ENCODE measurements around the gene SSPN. TPM values are rescaled to one million over a fixed set of nuclear protein-coding genes. Genes with fewer than 3 reads are reported as not detected.

SSPN gene
- total RNA-seq, 1 experiment from 2014 or later: 0.21 TPM

GRCh38 chr12:26287671-26288381 lies 92.5 kb downstream of the SSPN start:
- intact Hi-C loops (cut with micrococcal nuclease): no loop called here
- Mint-ChIP-seq H3K27ac (ENCODE audit: low read depth, unreplicated experiment) (peak overlapping the region; percentile 87), H3K4me1 (ENCODE audit: insufficient read depth, unreplicated experiment) (peaks cover 13% of the 10 kb centered on the region), H3K27me3 (ENCODE audit: insufficient read depth, unreplicated experiment) (no peaks in the 10 kb centered on the region), H3K9me3 (ENCODE audit: unreplicated experiment) (no peaks in the 10 kb centered on the region), H3K4me3 (ENCODE audit: unreplicated experiment) (no peak overlapping the region), H3K36me3 (ENCODE audit: insufficient read depth, unreplicated experiment) (peaks cover 6% of the 10 kb centered on the region)
- peak; percentile 33 for DNase-seq (ENCODE audit: unreplicated experiment)
- BruUV-seq (replicated peaks): no TSS peak
- no peak for TF ChIP-seq CTCF (IDR thresholded peaks at IDR 0.05; ENCODE audit: unreplicated experiment)
- ChIA-PET POLR2A (interaction anchor here (0.7 to 2.8 kb wide), 7 partner anchors 11 to 164 kb away, joined by 3 to 16 read pairs (median 3); partner anchors contain the start of gene BHLHE41), CTCF (interaction anchor here (1.0 kb wide), 2 partner anchors 11 kb away, joined by 3 to 4 read pairs; no protein-coding TSS in a partner anchor)

GRCh38 chr12:26290565-26290964 lies 95.2 kb downstream of the SSPN start:
- no peak for DNase-seq (ENCODE audit: unreplicated experiment)

GRCh38 chr12:26292596-26292995 lies 97.2 kb downstream of the SSPN start:
- Mint-ChIP-seq H3K27me3 (ENCODE audit: insufficient read depth, unreplicated experiment) (no peaks in the 10 kb centered on the region), H3K4me3 (ENCODE audit: unreplicated experiment) (no peak overlapping the region), H3K27ac (ENCODE audit: low read depth, unreplicated experiment) (no peak overlapping the region), H3K9me3 (ENCODE audit: unreplicated experiment) (no peaks in the 10 kb centered on the region), H3K36me3 (ENCODE audit: insufficient read depth, unreplicated experiment) (no peaks in the 10 kb centered on the region), H3K4me1 (ENCODE audit: insufficient read depth, unreplicated experiment) (peaks cover 8% of the 10 kb centered on the region)
- no peak for TF ChIP-seq CTCF (IDR thresholded peaks at IDR 0.05; ENCODE audit: unreplicated experiment)
- POLR2A ChIA-PET: interaction anchor here (1.3 kb wide), 1 partner anchor 10 kb away, joined by 3 read pairs; no protein-coding TSS in a partner anchor
- intact Hi-C loops (cut with micrococcal nuclease): no loop called here
- CTCF ChIA-PET: interaction anchor here (1.6 kb wide), 1 partner anchor 15 kb away, joined by 4 read pairs; no protein-coding TSS in a partner anchor
- DNase-seq (ENCODE audit: unreplicated experiment): no peak
- BruUV-seq (replicated peaks): no TSS peak

More at GRCh38 chr12:26290565-26290964, 95.2 kb downstream of the SSPN start:
- H3K27ac Mint-ChIP-seq (ENCODE audit: low read depth, unreplicated experiment): no peak overlapping the region
- no peak overlapping the region for H3K4me3 Mint-ChIP-seq (ENCODE audit: unreplicated experiment)
- no peaks in the 10 kb centered on the region for H3K27me3 Mint-ChIP-seq (ENCODE audit: insufficient read depth, unreplicated experiment)
- TF ChIP-seq CTCF (IDR thresholded peaks at IDR 0.05; ENCODE audit: unreplicated experiment): no peak
- CTCF ChIA-PET: interaction anchor here (1.1 to 1.2 kb wide), 2 partner anchors 8 to 27 kb away, joined by 3 to 10 read pairs; no protein-coding TSS in a partner anchor
- H3K4me1 Mint-ChIP-seq (ENCODE audit: insufficient read depth, unreplicated experiment): peaks cover 13% of the 10 kb centered on the region
- no TSS peak for BruUV-seq (replicated peaks)
- no peaks in the 10 kb centered on the region for H3K9me3 Mint-ChIP-seq (ENCODE audit: unreplicated experiment)
- peaks cover 6% of the 10 kb centered on the region for H3K36me3 Mint-ChIP-seq (ENCODE audit: insufficient read depth, unreplicated experiment)
- POLR2A ChIA-PET: interaction anchor here (0.7 kb wide), 1 partner anchor 28 kb away, joined by 3 read pairs; no protein-coding TSS in a partner anchor
- intact Hi-C loops (cut with micrococcal nuclease): no loop called here

- Mint-ChIP-seq H3K9me3 (ENCODE audit: unreplicated experiment) (no peaks in the 10 kb centered on the region), H3K27ac (ENCODE audit: low read depth, unreplicated experiment) (no peak overlapping the region), H3K4me1 (ENCODE audit: insufficient read depth, unreplicated experiment) (no peaks in the 10 kb centered on the region), H3K36me3 (ENCODE audit: insufficient read depth, unreplicated experiment) (no peaks in the 10 kb centered on the region), H3K27me3 (ENCODE audit: insufficient read depth, unreplicated experiment) (no peaks in the 10 kb centered on the region), H3K4me3 (ENCODE audit: unreplicated experiment) (no peak overlapping the region)
- ChIA-PET CTCF (no interaction called here), POLR2A (interaction anchor here (0.6 to 1.3 kb wide), 2 partner anchors 11 to 158 kb away, joined by 3 read pairs; no protein-coding TSS in a partner anchor)
- BruUV-seq (replicated peaks): no TSS peak
- DNase-seq (ENCODE audit: unreplicated experiment): no peak
- intact Hi-C loops (cut with micrococcal nuclease): no loop called here
- no peak for TF ChIP-seq CTCF (IDR thresholded peaks at IDR 0.05; ENCODE audit: unreplicated experiment)
Measured at GRCh38 chr12:26293612-26294011, 98.2 kb downstream of the SSPN start.

All from MCF 10A (cell line).